Gastrocnemius medialis (tissue), 4 donors: ENCODE measurements around the gene MRPL2.

Experiments used
- CTCF ChIP-seq, 5 experiments: fragments of 450-650 bp in 3 of 5; fragments of 200-600 bp in 2 of 5; sonication (generic) in 2 of 5; IDR thresholded peaks in 4 of 5; conservative IDR thresholded peaks in 1 of 5; 1 replicate in 4 of 5; 2 replicates in 1 of 5; pipeline ENCODE4 v1.5.1; 2016 to 2019; ENCODE audit warnings: antibody characterized with exemption in 5 of 5, mild to moderate bottlenecking in 3 of 5, moderate library complexity in 3 of 5
- POLR2A ChIP-seq, 2 donors: fragments of 450-650 bp; IDR thresholded peaks; one replicate each; pipeline ENCODE4 v1.6.1; 2017; ENCODE audit warnings: antibody characterized with exemption in 2 of 2, mild to moderate bottlenecking in 2 of 2, moderate library complexity in 2 of 2

DNA sequence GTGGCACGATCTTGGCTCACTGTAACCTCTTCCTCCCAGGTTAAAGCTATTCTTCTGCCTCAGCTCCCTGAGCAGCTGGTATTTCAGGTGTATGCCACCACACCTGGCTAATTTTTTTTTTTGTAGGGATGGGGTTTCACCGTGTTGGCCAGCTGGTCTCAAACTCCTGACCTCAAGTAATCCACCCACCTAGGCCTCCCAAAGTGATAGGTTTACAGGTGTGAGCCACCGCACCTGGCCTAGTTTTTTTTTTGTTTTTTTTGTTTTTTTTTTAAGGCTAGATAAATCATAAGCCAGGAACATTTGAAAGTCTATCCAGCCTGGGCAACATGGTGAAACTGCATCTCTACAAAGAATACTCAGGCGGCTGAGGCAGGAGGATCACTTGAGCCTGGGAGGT is 26.9 kb downstream of the MRPL2 start:
- no peak for TF ChIP-seq CTCF (IDR thresholded peaks at IDR 0.05 in 4 of 5, conservative IDR thresholded peaks at IDR 0.05 in 1 of 5)
- no peak for TF ChIP-seq POLR2A (IDR thresholded peaks at IDR 0.05)
